Measurements from ENCODE around the gene SH2D4B. TPM values are rescaled to one million over a fixed set of nuclear protein-coding genes. Genes with fewer than 3 reads are reported as not detected.
A peak's percentile ranks its signal among the peaks of the same experiment; 100 is the strongest.

Gene SH2D4B
- total RNA-seq, 2 donors from 2014 or later: 0.13 TPM; not detected in 1

DNA sequence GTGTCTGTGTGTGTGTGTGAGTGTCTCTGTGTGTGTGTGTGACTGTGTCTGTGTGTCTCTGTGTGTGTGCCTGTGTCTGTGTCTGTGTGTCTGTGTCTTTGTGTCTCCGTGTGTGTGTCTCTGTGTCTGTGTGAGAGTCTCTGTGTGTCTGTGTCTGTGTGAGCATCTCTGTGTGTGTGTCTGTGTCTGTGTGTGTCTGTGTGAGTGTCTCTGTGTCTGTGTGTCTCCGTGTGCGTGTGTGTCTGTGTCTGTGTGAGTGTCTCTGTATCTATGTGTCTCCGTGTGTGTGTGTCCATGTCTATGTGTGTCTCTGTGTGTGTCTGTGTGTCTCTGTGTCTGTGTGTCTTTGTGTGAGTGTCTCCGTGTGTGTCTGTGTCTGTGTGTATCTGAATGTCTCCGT lies 120.4 kb downstream of the SH2D4B start:
- H3K27ac ChIP-seq (ENCODE audit: low read depth, low read length): no peak overlapping the region
- no peaks in the 10 kb centered on the region for H3K36me3 ChIP-seq (ENCODE audit: control insufficient read depth, insufficient read depth, low read length)
- Mint-ChIP-seq H3K27ac (no peak overlapping the region), H3K9me3 (peaks cover 16% of the 10 kb centered on the region), H3K27me3 (ENCODE audit: insufficient read depth) (no peaks in the 10 kb centered on the region), H3K4me1 (peaks cover 4% of the 10 kb centered on the region), H3K36me3 (ENCODE audit: low read depth) (no peaks in the 10 kb centered on the region), H3K4me3 (no peak overlapping the region)
- TF ChIP-seq, protein P1, sequence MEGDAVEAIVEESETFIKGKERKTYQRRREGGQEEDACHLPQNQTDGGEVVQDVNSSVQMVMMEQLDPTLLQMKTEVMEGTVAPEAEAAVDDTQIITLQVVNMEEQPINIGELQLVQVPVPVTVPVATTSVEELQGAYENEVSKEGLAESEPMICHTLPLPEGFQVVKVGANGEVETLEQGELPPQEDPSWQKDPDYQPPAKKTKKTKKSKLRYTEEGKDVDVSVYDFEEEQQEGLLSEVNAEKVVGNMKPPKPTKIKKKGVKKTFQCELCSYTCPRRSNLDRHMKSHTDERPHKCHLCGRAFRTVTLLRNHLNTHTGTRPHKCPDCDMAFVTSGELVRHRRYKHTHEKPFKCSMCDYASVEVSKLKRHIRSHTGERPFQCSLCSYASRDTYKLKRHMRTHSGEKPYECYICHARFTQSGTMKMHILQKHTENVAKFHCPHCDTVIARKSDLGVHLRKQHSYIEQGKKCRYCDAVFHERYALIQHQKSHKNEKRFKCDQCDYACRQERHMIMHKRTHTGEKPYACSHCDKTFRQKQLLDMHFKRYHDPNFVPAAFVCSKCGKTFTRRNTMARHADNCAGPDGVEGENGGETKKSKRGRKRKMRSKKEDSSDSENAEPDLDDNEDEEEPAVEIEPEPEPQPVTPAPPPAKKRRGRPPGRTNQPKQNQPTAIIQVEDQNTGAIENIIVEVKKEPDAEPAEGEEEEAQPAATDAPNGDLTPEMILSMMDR (conservative IDR thresholded peaks at IDR 0.05): no peak
- H3K9me3 ChIP-seq (ENCODE audit: control insufficient read depth, low read length): no peaks in the 10 kb centered on the region
- DNase-seq: peak; percentile 13
- no peaks in the 10 kb centered on the region for H3K4me1 ChIP-seq (ENCODE audit: control insufficient read depth, insufficient read depth, low read length)
- WGBS, 2 experiments (ENCODE audit: insufficient coverage in 1 of 2, insufficient read length in 1 of 2): 58 to 88% methylated on average over 2 to 6 of the region's 6 CpGs
- H3K27me3 ChIP-seq (ENCODE audit: control insufficient read depth, insufficient read depth, low read length, poor library complexity, severe bottlenecking): no peaks in the 10 kb centered on the region
- no peak overlapping the region for H3K4me3 ChIP-seq (ENCODE audit: low read length)
- H3K9ac ChIP-seq (ENCODE audit: extremely low read depth, low read length, poor library complexity, severe bottlenecking): no peak overlapping the region

DNA sequence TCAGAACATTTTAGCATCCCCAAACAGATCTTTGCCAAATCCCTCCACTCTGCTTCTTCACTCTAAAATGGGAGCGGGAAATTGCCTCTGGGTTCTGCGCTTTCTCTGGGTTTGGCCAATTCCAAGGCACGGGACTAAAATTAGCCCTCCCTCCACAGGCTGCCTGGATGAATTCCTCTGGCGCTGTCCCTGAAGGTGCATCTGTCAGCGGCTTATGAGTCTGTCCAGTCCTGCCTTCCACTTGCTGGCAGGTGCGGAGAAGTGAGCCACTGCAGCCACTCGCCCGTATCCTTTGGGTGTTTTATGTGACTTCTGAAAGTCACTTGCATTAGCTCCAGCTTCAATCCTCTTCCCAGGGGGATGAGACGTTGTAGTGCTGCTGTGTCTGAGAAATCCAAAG lies 121.6 kb downstream of the SH2D4B start:
- Histone ChIP-seq H3K4me3 (ENCODE audit: low read length) (no peak overlapping the region), H3K9ac (ENCODE audit: extremely low read depth, low read length, poor library complexity, severe bottlenecking) (no peak overlapping the region), H3K27ac (ENCODE audit: low read depth, low read length) (no peak overlapping the region), H3K4me1 (ENCODE audit: control insufficient read depth, insufficient read depth, low read length) (no peaks in the 10 kb centered on the region), H3K9me3 (ENCODE audit: control insufficient read depth, low read length) (no peaks in the 10 kb centered on the region), H3K27me3 (ENCODE audit: control insufficient read depth, insufficient read depth, low read length, poor library complexity, severe bottlenecking) (no peaks in the 10 kb centered on the region), H3K36me3 (ENCODE audit: control insufficient read depth, insufficient read depth, low read length) (no peaks in the 10 kb centered on the region)
- peaks cover 9% of the 10 kb centered on the region for H3K4me1 Mint-ChIP-seq
- 79 to 91% methylated on average over 4 to 9 of the region's 9 CpGs for WGBS, 2 experiments (ENCODE audit: insufficient coverage in 1 of 2, insufficient read length in 1 of 2)
- TF ChIP-seq, protein P1 (conservative IDR thresholded peaks at IDR 0.05): no peak
- H3K27ac Mint-ChIP-seq: no peak overlapping the region
- no peaks in the 10 kb centered on the region for H3K27me3 Mint-ChIP-seq (ENCODE audit: insufficient read depth)
- DNase-seq: peak; percentile 24
- peaks cover 4% of the 10 kb centered on the region for H3K9me3 Mint-ChIP-seq
- no peaks in the 10 kb centered on the region for H3K36me3 Mint-ChIP-seq (ENCODE audit: low read depth)
- H3K4me3 Mint-ChIP-seq: no peak overlapping the region

DNA sequence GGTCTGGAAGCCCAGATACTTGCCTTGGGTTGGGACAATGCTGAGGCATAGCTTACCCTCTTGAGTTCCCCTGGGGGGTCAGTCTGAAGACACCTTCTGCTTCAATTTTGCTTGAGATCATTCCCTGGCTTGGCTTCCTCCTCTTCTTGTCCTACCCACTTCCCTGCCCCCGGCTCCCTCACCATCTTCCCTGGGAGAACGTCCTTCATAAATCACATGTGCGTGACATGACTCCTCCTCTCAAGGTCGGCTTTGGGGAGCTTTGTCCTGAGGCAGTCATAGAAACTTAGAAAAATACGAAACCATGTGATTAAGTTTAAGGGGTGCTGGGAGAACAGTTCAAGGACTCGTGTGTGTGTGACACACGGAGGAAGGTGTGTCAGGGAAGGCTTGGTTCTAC lies 122.6 kb downstream of the SH2D4B start:
- Mint-ChIP-seq H3K4me1 (peaks cover 10% of the 10 kb centered on the region), H3K4me3 (no peak overlapping the region), H3K36me3 (ENCODE audit: low read depth) (no peaks in the 10 kb centered on the region), H3K27ac (no peak overlapping the region), H3K27me3 (ENCODE audit: insufficient read depth) (no peaks in the 10 kb centered on the region), H3K9me3 (no peaks in the 10 kb centered on the region)
- Histone ChIP-seq H3K27ac (ENCODE audit: low read depth, low read length) (no peak overlapping the region), H3K4me1 (ENCODE audit: control insufficient read depth, insufficient read depth, low read length) (no peaks in the 10 kb centered on the region), H3K9me3 (ENCODE audit: control insufficient read depth, low read length) (no peaks in the 10 kb centered on the region), H3K4me3 (ENCODE audit: low read length) (no peak overlapping the region), H3K9ac (ENCODE audit: extremely low read depth, low read length, poor library complexity, severe bottlenecking) (no peak overlapping the region), H3K27me3 (ENCODE audit: control insufficient read depth, insufficient read depth, low read length, poor library complexity, severe bottlenecking) (no peaks in the 10 kb centered on the region), H3K36me3 (ENCODE audit: control insufficient read depth, insufficient read depth, low read length) (no peaks in the 10 kb centered on the region)
- 84 to 91% methylated on average over 7 of the region's 7 CpGs for WGBS, 2 experiments (ENCODE audit: insufficient coverage in 1 of 2, insufficient read length in 1 of 2)
- DNase-seq: no peak
- TF ChIP-seq, protein P1 (conservative IDR thresholded peaks at IDR 0.05): no peak

Measured in endodermal cell (in vitro differentiated cells).